Stimulated activated CD8-positive, alpha-beta memory T cell treated with anti-CD3 and anti-CD28 coated beads, Interleukin-15, amount 100 ng/mL, for 24 hours (primary cell): ENCODE data around the gene ZNF71.

Source experiments
- DNase-seq: peaks from one replicate; pipeline ENCODE4 v3.0.0-alpha.2; 2020; ENCODE audit warnings: low read depth

ZNF71 gene

GRCh38 chr19:56594783-56595547 is at the start of gene ZNF71:
TSS of gene ZNF71 (plus strand) at chr19:56595302. CDS start at chr19:56601559, 6,257 bp downstream.
- DNase-seq = peak; percentile 84

GRCh38 chr19:56547535-56547934 is 47.6 kb upstream of the ZNF71 start:
- no peak for DNase-seq

GRCh38 chr19:56554272-56554869 is 40.7 kb upstream of the ZNF71 start:
- no peak for DNase-seq

GRCh38 chr19:56562766-56563165 is 32.3 kb upstream of the ZNF71 start:
- no peak for DNase-seq

GRCh38 chr19:56566904-56567273 is 28.2 kb upstream of the ZNF71 start:
- peak; percentile 6 for DNase-seq

GRCh38 chr19:56567274-56568120 is 27.6 kb upstream of the ZNF71 start, which contains the start of gene ZNF470:
TSS of gene ZNF470 (plus strand) at chr19:56567468. CDS start at chr19:56570312, 2,844 bp downstream.
- peak; percentile 63 for DNase-seq

GRCh38 chr19:56572589-56572988 is 22.5 kb upstream of the ZNF71 start:
- DNase-seq = no peak

GRCh38 chr19:56573914-56574313 is 21.2 kb upstream of the ZNF71 start:
- no peak for DNase-seq

- DNase-seq = no peak
Observed at GRCh38 chr19:56577719-56578602, 17.1 kb upstream of the ZNF71 start.

GRCh38 chr19:56594446-56594782 is 688 bp upstream of the ZNF71 start:
- no peak for DNase-seq

GRCh38 chr19:56595548-56595899 is 422 bp downstream of the ZNF71 start:
- DNase-seq = no peak

- no peak for DNase-seq
Observed at GRCh38 chr19:56596676-56597075, 1.6 kb downstream of the ZNF71 start.

GRCh38 chr19:56597696-56598095 is 2.6 kb downstream of the ZNF71 start:
- no peak for DNase-seq

- DNase-seq = no peak
Observed at GRCh38 chr19:56601375-56601774, 6.3 kb downstream of the ZNF71 start.

GRCh38 chr19:56603829-56604228 is 8.7 kb downstream of the ZNF71 start:
- DNase-seq = no peak

- DNase-seq = no peak
Observed at GRCh38 chr19:56608274-56608964, 13.3 kb downstream of the ZNF71 start.

- no peak for DNase-seq
Observed at GRCh38 chr19:56611288-56611687, 16.2 kb downstream of the ZNF71 start.

- no peak for DNase-seq
Observed at GRCh38 chr19:56612737-56613136, 17.6 kb downstream of the ZNF71 start.

GRCh38 chr19:56613639-56614038 is 18.5 kb downstream of the ZNF71 start:
- DNase-seq = no peak

- DNase-seq = no peak
Observed at GRCh38 chr19:56617531-56617930, 22.4 kb downstream of the ZNF71 start.

GRCh38 chr19:56619121-56619520 is 24.0 kb downstream of the ZNF71 start:
- DNase-seq = no peak
